ENCODE measurements around the gene CPED1.

GRCh38 chr7:121016966-121017365 is 28.5 kb downstream of the CPED1 start:
- no peak for TF ChIP-seq CTCF (IDR thresholded peaks at IDR 0.05; ENCODE audit: poor library complexity, severe bottlenecking)
- no peak for TF ChIP-seq POLR2AphosphoS5 (IDR thresholded peaks at IDR 0.05)
- TF ChIP-seq TAF1 (IDR thresholded peaks at IDR 0.05; ENCODE audit: low read depth) = no peak
- no peak for TF ChIP-seq REST (IDR thresholded peaks at IDR 0.05; ENCODE audit: borderline replicate concordance)
- TF ChIP-seq EZH2 (IDR thresholded peaks at IDR 0.05; ENCODE audit: borderline replicate concordance, insufficient read depth, low read length, poor library complexity, severe bottlenecking) = no peak
